ENCODE measurements around the gene PRKCB.

PRKCB gene

GRCh38 chr16:23947838-23948237 lies 112.1 kb downstream of the PRKCB start:
- peak; percentile 1 for DNase-seq (ENCODE audit: low spot score)
- Histone ChIP-seq H3K27ac (no peak overlapping the region), H3K4me3 (no peak overlapping the region)
- no peak for TF ChIP-seq CTCF (IDR thresholded peaks at IDR 0.05)

GRCh38 chr16:23948949-23949411 lies 113.2 kb downstream of the PRKCB start:
- H3K27ac ChIP-seq, result no peak overlapping the region
- peak; percentile 19 for DNase-seq (ENCODE audit: low spot score)
- no peak for TF ChIP-seq CTCF (IDR thresholded peaks at IDR 0.05)
- H3K4me3 ChIP-seq, result no peak overlapping the region

GRCh38 chr16:23949630-23950290 lies 114.0 kb downstream of the PRKCB start:
- peak; percentile 45 for DNase-seq (ENCODE audit: low spot score)
- no peak overlapping the region for H3K4me3 ChIP-seq
- H3K27ac ChIP-seq, result no peak overlapping the region
- TF ChIP-seq CTCF (IDR thresholded peaks at IDR 0.05), result no peak

- no peak for TF ChIP-seq CTCF (IDR thresholded peaks at IDR 0.05)
- Histone ChIP-seq H3K4me3 (no peak overlapping the region), H3K27ac (no peak overlapping the region)
- peak; percentile 35 for DNase-seq (ENCODE audit: low spot score)
Measured at GRCh38 chr16:23950291-23950894, 114.6 kb downstream of the PRKCB start.

GRCh38 chr16:23950898-23951297 lies 115.1 kb downstream of the PRKCB start:
- no peak overlapping the region for H3K4me3 ChIP-seq
- no peak for TF ChIP-seq CTCF (IDR thresholded peaks at IDR 0.05)
- DNase-seq (ENCODE audit: low spot score), result peak; percentile 12
- no peak overlapping the region for H3K27ac ChIP-seq

GRCh38 chr16:23952128-23952970 lies 116.6 kb downstream of the PRKCB start:
- peak; percentile 26 for DNase-seq (ENCODE audit: low spot score)
- TF ChIP-seq CTCF (IDR thresholded peaks at IDR 0.05), result no peak
- H3K4me3 ChIP-seq, result no peak overlapping the region
- no peak overlapping the region for H3K27ac ChIP-seq
